CD14-positive monocyte (primary cell): Measurements from ENCODE around the gene PEX11G. TPM values are rescaled to one million over a fixed set of nuclear protein-coding genes. Genes with fewer than 3 reads are reported as not detected.
A peak's percentile ranks its signal among the peaks of the same experiment; 100 is the strongest.

Source experiments
- DNase-seq, 3 donors: peaks; one replicate each; pipeline ENCODE4 v3.0.0-alpha.2; 2011 to 2022
- H2AFZ ChIP-seq: 2 replicates; pipeline ENCODE4 v1.6.0; 2012; ENCODE audit warnings: mild to moderate bottlenecking, low read depth, low read length, inconsistent platforms; ENCODE audit not compliant: insufficient read depth, poor library complexity, severe bottlenecking
- H3K27ac ChIP-seq, 2 donors: 1 replicate in 1 of 2; 2 replicates in 1 of 2; pipeline ENCODE4 v1.5.1; 2012 to 2013; ENCODE audit warnings: low read length in 2 of 2, control low read depth in 1 of 2, inconsistent platforms in 1 of 2, low read depth in 1 of 2, mild to moderate bottlenecking in 1 of 2
- H3K27me3 ChIP-seq, 2 donors: one replicate each; pipeline versions ENCODE4 v1.6.0 to v1.6.1; 2011 to 2013; ENCODE audit warnings: low read length in 2 of 2; ENCODE audit not compliant: control insufficient read depth in 2 of 2, insufficient read depth in 2 of 2
- H3K36me3 ChIP-seq, 2 donors: replicated peaks in 1 of 2; 1 replicate in 1 of 2; 2 replicates in 1 of 2; pipeline versions ENCODE4 v1.5.1 to v1.6.1; 2012 to 2013; ENCODE audit warnings: low read length in 2 of 2, control low read depth in 1 of 2, inconsistent platforms in 1 of 2, mild to moderate bottlenecking in 1 of 2; ENCODE audit not compliant: insufficient read depth in 2 of 2, control insufficient read depth in 1 of 2
- H3K4me1 ChIP-seq, 2 donors: 1 replicate in 1 of 2; 2 replicates in 1 of 2; pipeline versions ENCODE4 v1.5.1 to v1.6.1; 2012 to 2013; ENCODE audit warnings: low read length in 2 of 2, control low read depth in 1 of 2, inconsistent platforms in 1 of 2, mild to moderate bottlenecking in 1 of 2, moderate library complexity in 1 of 2; ENCODE audit not compliant: insufficient read depth in 2 of 2, control insufficient read depth in 1 of 2
- H3K4me2 ChIP-seq: replicated peaks from 2 replicates; pipeline ENCODE3; 2012; ENCODE audit warnings: low read length, moderate library complexity, mild to moderate bottlenecking; ENCODE audit not compliant: poor library complexity, severe bottlenecking; ENCODE audit errors: extremely low read depth
- H3K4me3 ChIP-seq, 3 experiments: fragments of 200-600 bp in 1 of 3; sonication (generic) in 1 of 3; replicated peaks in 1 of 3; 1 replicate in 2 of 3; 2 replicates in 1 of 3; pipeline ENCODE4 v1.5.1; 2011 to 2013; ENCODE audit warnings: low read length in 3 of 3, mild to moderate bottlenecking in 3 of 3, control low read depth in 2 of 3, low read depth in 2 of 3, inconsistent platforms in 1 of 3, moderate library complexity in 1 of 3
- H3K79me2 ChIP-seq: 2 replicates; pipeline ENCODE4 v1.6.0; 2012; ENCODE audit warnings: mild to moderate bottlenecking, control low read depth, inconsistent platforms, low read length, moderate library complexity; ENCODE audit not compliant: insufficient read depth
- H3K9ac ChIP-seq: 2 replicates; pipeline ENCODE4 v1.6.0; 2017; ENCODE audit warnings: low read length, mild to moderate bottlenecking; ENCODE audit not compliant: insufficient read depth, poor library complexity, severe bottlenecking
- H3K9me3 ChIP-seq, 2 donors: replicated peaks in 1 of 2; 1 replicate in 1 of 2; 2 replicates in 1 of 2; pipeline versions ENCODE4 v1.5.1 to v1.6.1; 2012 to 2013; ENCODE audit warnings: low read length in 2 of 2, control low read depth in 1 of 2; ENCODE audit not compliant: control insufficient read depth in 1 of 2, insufficient read depth in 1 of 2
- H4K20me1 ChIP-seq: 2 replicates; pipeline ENCODE4 v1.6.0; 2012; ENCODE audit warnings: mild to moderate bottlenecking, low read length, control low read depth, moderate library complexity; ENCODE audit not compliant: insufficient read depth
- H3K27ac Mint-ChIP-seq, 7 donors: one replicate each; pipeline ENCODE4 v1.8.0; 2020; ENCODE audit warnings: mild to moderate bottlenecking in 7 of 7, mixed read lengths in 7 of 7, moderate library complexity in 6 of 7, inconsistent platforms in 2 of 7
- H3K27me3 Mint-ChIP-seq, 3 donors: one replicate each; pipeline ENCODE4 v1.8.0; 2021 to 2022; ENCODE audit warnings: low read depth in 3 of 3, mild to moderate bottlenecking in 3 of 3, mixed read lengths in 3 of 3, moderate library complexity in 3 of 3, inconsistent platforms in 1 of 3
- H3K36me3 Mint-ChIP-seq, 2 donors: one replicate each; pipeline ENCODE4 v1.8.0; 2020; ENCODE audit warnings: mixed read lengths in 2 of 2, inconsistent platforms in 1 of 2, mild to moderate bottlenecking in 1 of 2
- H3K4me1 Mint-ChIP-seq: one replicate; pipeline ENCODE4 v1.8.0; 2020; ENCODE audit warnings: mild to moderate bottlenecking, mixed read lengths
- H3K4me3 Mint-ChIP-seq, 2 donors: one replicate each; pipeline ENCODE4 v1.8.0; 2020; ENCODE audit warnings: mild to moderate bottlenecking in 2 of 2, mixed read lengths in 2 of 2, moderate library complexity in 1 of 2
- H3K9me3 Mint-ChIP-seq, 7 donors: one replicate each; pipeline ENCODE4 v1.8.0; 2020 to 2022; ENCODE audit warnings: mixed read lengths in 7 of 7, mild to moderate bottlenecking in 6 of 7, moderate library complexity in 6 of 7, inconsistent platforms in 2 of 7
- CTCF ChIP-seq: fragments of 200-600 bp; IDR thresholded peaks from one replicate; pipeline ENCODE4 v1.8.0; 2022; ENCODE audit warnings: antibody characterized with exemption, mild to moderate bottlenecking
- WGBS: methylation state at CpG from one replicate; pipeline ENCODE4 v1.1.5; 2013; ENCODE audit warnings: missing lambda C conversion rate; ENCODE audit not compliant: insufficient coverage; 5-methylcytosine and 5-hydroxymethylcytosine counted together
- intact Hi-C, 2 donors: fragments of 100-400 bp; cut with micrococcal nuclease; formaldehyde crosslinking; loops; one replicate each; pipeline versions ENCODE4 v1.15.0 to v1.15.1; 2023
- polyA plus RNA-seq, 3 donors: library from polyadenylated mRNA; depleted of rRNA in 1 of 3; unstranded in 2 of 3; stranded (reverse) in 1 of 3; fragments of 300-500 nt in 2 of 3; fragments of >200 nt in 1 of 3; fragmentation: Illumina TruSeq in 2 of 3; gene quantifications; 1 replicate in 2 of 3; 2 replicates in 1 of 3; pipeline ENCODE4 v1.2.3, GENCODE V29; 2012 to 2021

PEX11G gene
- polyA plus RNA-seq, 3 donors: 0.77 to 3.0 (median 1.4) TPM

- intact Hi-C loops: loop anchor here in 1 of 2 donors (1.0 kb wide), 1 partner anchor 9 kb away; no protein-coding TSS in a partner anchor
- H3K27me3 ChIP-seq: no peaks in the 10 kb centered on the region
- H4K20me1 ChIP-seq: no peaks in the 10 kb centered on the region
- Mint-ChIP-seq H3K36me3 (peaks cover 0 to 2% of the 10 kb centered on the region in 2 donors), H3K9me3 (no peaks in the 10 kb centered on the region), H3K27me3 (peaks cover 2 to 14% (median 12%) of the 10 kb centered on the region in 3 donors), H3K27ac (peak overlapping the region in 2 of 7 donors; percentile 39 to 75), H3K4me1 (peaks cover 27% of the 10 kb centered on the region), H3K4me3 (peak overlapping the region; percentile 37 to 68)
- no peak overlapping the region for H2AFZ ChIP-seq
- no peaks in the 10 kb centered on the region for H3K79me2 ChIP-seq
- H3K9me3 ChIP-seq: no peaks in the 10 kb centered on the region
- peaks cover 21 to 29% of the 10 kb centered on the region in 2 donors for H3K4me1 ChIP-seq
- peak in 2 of 3 donors; percentile 25 to 37 for DNase-seq
- no peak overlapping the region for H3K4me3 ChIP-seq
- H3K27ac ChIP-seq: no peak overlapping the region
- no peak overlapping the region for H3K9ac ChIP-seq
- peak overlapping the region; percentile 22 for H3K4me2 ChIP-seq
- 50% methylated on average over 28 of the region's 37 CpGs for WGBS
- no peaks in the 10 kb centered on the region for H3K36me3 ChIP-seq
- TF ChIP-seq CTCF: no peak
Observed at GRCh38 chr19:7482584-7483439, 6.0 kb downstream of the PEX11G start.

- no peak overlapping the region for H2AFZ ChIP-seq
- no peaks in the 10 kb centered on the region for H4K20me1 ChIP-seq
- peak overlapping the region; percentile 20 to 27 for H3K27ac ChIP-seq
- no peak overlapping the region for H3K4me3 ChIP-seq
- peaks cover 0 to 2% of the 10 kb centered on the region in 2 donors for H3K36me3 Mint-ChIP-seq
- TF ChIP-seq CTCF: no peak
- WGBS: 18% methylated on average over 4 of the region's 7 CpGs
- intact Hi-C loops: no loop called here
- no peak overlapping the region for H3K4me2 ChIP-seq
- DNase-seq: peak; percentile 48 to 55 (median 49)
- H3K79me2 ChIP-seq: no peaks in the 10 kb centered on the region
- peaks cover 21 to 29% of the 10 kb centered on the region in 2 donors for H3K4me1 ChIP-seq
- H3K9me3 Mint-ChIP-seq: no peaks in the 10 kb centered on the region
- no peak overlapping the region for H3K9ac ChIP-seq
- H3K27me3 Mint-ChIP-seq: peaks cover 2 to 12% (median 12%) of the 10 kb centered on the region in 3 donors
- H3K27ac Mint-ChIP-seq: peak overlapping the region; percentile 5 to 93 (median 79)
- no peak overlapping the region for H3K4me3 Mint-ChIP-seq
- H3K36me3 ChIP-seq: no peaks in the 10 kb centered on the region
- H3K4me1 Mint-ChIP-seq: peaks cover 27% of the 10 kb centered on the region
- no peaks in the 10 kb centered on the region for H3K27me3 ChIP-seq
- H3K9me3 ChIP-seq: no peaks in the 10 kb centered on the region
Observed at GRCh38 chr19:7480970-7481255, 7.9 kb downstream of the PEX11G start.
